Hippocampal formation (tissue), 2 donors: ENCODE measurements around the gene ATG2B.

Experiments
- DNase-seq, 2 donors: peaks; one replicate each; lab custom pipeline; 2025; lab: John Stamatoyannopoulos, UW

The ATG2B gene

GRCh38 chr14:96271421-96271762, 91.7 kb downstream of the ATG2B start:
- no peak for DNase-seq

GRCh38 chr14:96270565-96271420, 92.3 kb downstream of the ATG2B start:
- no peak for DNase-seq

GRCh38 chr14:96269359-96269710, 93.8 kb downstream of the ATG2B start:
- no peak for DNase-seq

- DNase-seq, result no peak
Measured at GRCh38 chr14:96268431-96269358, 94.4 kb downstream of the ATG2B start.

GRCh38 chr14:96267916-96268315, 95.2 kb downstream of the ATG2B start:
- DNase-seq, result no peak

GRCh38 chr14:96267336-96267735, 95.8 kb downstream of the ATG2B start:
- no peak for DNase-seq

GRCh38 chr14:96265383-96266095, 97.6 kb downstream of the ATG2B start:
- DNase-seq, result no peak

GRCh38 chr14:96264853-96265252, 98.3 kb downstream of the ATG2B start:
- DNase-seq, result no peak

- no peak for DNase-seq
Measured at GRCh38 chr14:96264200-96264553, 99.0 kb downstream of the ATG2B start.

GRCh38 chr14:96263347-96264199, 99.6 kb downstream of the ATG2B start:
- DNase-seq, result no peak

GRCh38 chr14:96261772-96262655, 101.1 kb downstream of the ATG2B start:
- no peak for DNase-seq

- DNase-seq, result no peak
Measured at GRCh38 chr14:96261053-96261452, 102.1 kb downstream of the ATG2B start.

- DNase-seq, result no peak
Measured at GRCh38 chr14:96260341-96260821, 102.8 kb downstream of the ATG2B start.

GRCh38 chr14:96257900-96258299, 105.2 kb downstream of the ATG2B start:
- DNase-seq, result no peak

GRCh38 chr14:96257056-96257455, 106.1 kb downstream of the ATG2B start:
- no peak for DNase-seq

- DNase-seq, result no peak
Measured at GRCh38 chr14:96256407-96256806, 106.7 kb downstream of the ATG2B start.

- no peak for DNase-seq
Measured at GRCh38 chr14:96255501-96256366, 107.4 kb downstream of the ATG2B start, which contains the start of gene BDKRB1. Gene BDKRB1 (plus strand): TSS chr14:96256210. CDS start chr14:96263683, 7,473 bp downstream.

GRCh38 chr14:96254687-96255086, 108.5 kb downstream of the ATG2B start:
- no peak for DNase-seq

GRCh38 chr14:96252999-96253539, 110.1 kb downstream of the ATG2B start:
- no peak for DNase-seq
